SJCRH30 (cell line): ENCODE data around the gene MGAT4A. TPM values are rescaled to one million over a fixed set of nuclear protein-coding genes. Genes with fewer than 3 reads are reported as not detected.
"Not testable (repeated sequence)": the region's sequence is repeated elsewhere in the genome, so short reads cannot be mapped to it uniquely, and the experiment has no call there.

Experiments
- DNase-seq, 2 experiments: peaks; one replicate each; pipeline ENCODE4 v3.0.0-alpha.2; 2015 to 2020
- H3K27ac ChIP-seq: fragments of 250-450 bp; sonication (Bioruptor Pico); 2 replicates; pipeline ENCODE4 v1.5.1; 2020; ENCODE audit warnings: mild to moderate bottlenecking, moderate library complexity
- H3K27me3 ChIP-seq: fragments of 250-450 bp; sonication (Bioruptor Pico); 2 replicates; pipeline ENCODE4 v1.5.1; 2020; ENCODE audit warnings: mild to moderate bottlenecking, moderate library complexity
- H3K36me3 ChIP-seq: fragments of 250-450 bp; sonication (Bioruptor Pico); 2 replicates; pipeline ENCODE4 v1.5.1; 2020; ENCODE audit warnings: mild to moderate bottlenecking, moderate library complexity
- H3K4me1 ChIP-seq: fragments of 250-450 bp; sonication (Bioruptor Pico); 2 replicates; pipeline ENCODE4 v1.5.1; 2020; ENCODE audit warnings: mild to moderate bottlenecking, moderate library complexity
- H3K4me3 ChIP-seq: fragments of 250-450 bp; sonication (Bioruptor Pico); 2 replicates; pipeline ENCODE4 v1.5.1; 2020; ENCODE audit warnings: mild to moderate bottlenecking, moderate library complexity
- H3K9me3 ChIP-seq: fragments of 250-450 bp; sonication (Bioruptor Pico); replicated peaks from 2 replicates; pipeline ENCODE4 v1.5.1; 2020; ENCODE audit warnings: mild to moderate bottlenecking, moderate library complexity
- total RNA-seq: library from RNA; depleted of rRNA; stranded (reverse); fragments of >200 nt; shearing (Covaris generic); gene quantifications from 2 replicates; pipeline ENCODE4 v1.2.3, GENCODE V29; 2014

MGAT4A gene
- total RNA-seq, 1 experiment from 2014 or later = 0.08 TPM

GRCh38 chr2:98768384-98769113, 37.6 kb upstream of the MGAT4A start:
- DNase-seq = peak; percentile 16 to 49
- Histone ChIP-seq H3K27ac (no peak overlapping the region), H3K4me3 (no peak overlapping the region), H3K36me3 (no peaks in the 10 kb centered on the region), H3K9me3 (no peaks in the 10 kb centered on the region), H3K4me1 (peaks cover 4% of the 10 kb centered on the region; the same call in 1 of the 2 replicates), H3K27me3 (no peaks in the 10 kb centered on the region)

- H3K27ac ChIP-seq = no peak overlapping the region
- no peaks in the 10 kb centered on the region for H3K27me3 ChIP-seq
- no peaks in the 10 kb centered on the region for H3K36me3 ChIP-seq
- peaks cover 4% of the 10 kb centered on the region; the same call in 1 of the 2 replicates for H3K4me1 ChIP-seq
- no peak for DNase-seq
- H3K4me3 ChIP-seq = no peak overlapping the region
- no peaks in the 10 kb centered on the region for H3K9me3 ChIP-seq
These were observed 33.6 kb upstream of the MGAT4A start for GRCh38 chr2:98764499-98764898.

- H3K4me1 ChIP-seq = peaks cover 4% of the 10 kb centered on the region; the same call in 1 of the 2 replicates
- H3K27ac ChIP-seq = no peak overlapping the region
- H3K9me3 ChIP-seq = no peaks in the 10 kb centered on the region
- no peak for DNase-seq
- H3K36me3 ChIP-seq = no peaks in the 10 kb centered on the region
- H3K27me3 ChIP-seq = no peaks in the 10 kb centered on the region
- no peak overlapping the region for H3K4me3 ChIP-seq
These were observed 32.4 kb upstream of the MGAT4A start for GRCh38 chr2:98763209-98763951.

- no peaks in the 10 kb centered on the region for H3K27me3 ChIP-seq
- no peaks in the 10 kb centered on the region for H3K9me3 ChIP-seq
- no peak overlapping the region for H3K27ac ChIP-seq
- no peaks in the 10 kb centered on the region for H3K4me1 ChIP-seq
- no peak for DNase-seq
- no peaks in the 10 kb centered on the region for H3K36me3 ChIP-seq
- no peak overlapping the region for H3K4me3 ChIP-seq
These were observed 31.0 kb upstream of the MGAT4A start for GRCh38 chr2:98761909-98762308.

GRCh38 chr2:98761267-98761781, 30.4 kb upstream of the MGAT4A start:
- Histone ChIP-seq H3K9me3 (no peaks in the 10 kb centered on the region), H3K4me1 (no peaks in the 10 kb centered on the region), H3K4me3 (no peak overlapping the region), H3K36me3 (no peaks in the 10 kb centered on the region), H3K27ac (no peak overlapping the region), H3K27me3 (no peaks in the 10 kb centered on the region)
- DNase-seq = no peak

- H3K4me3 ChIP-seq = no peak overlapping the region
- H3K36me3 ChIP-seq = no peaks in the 10 kb centered on the region
- no peaks in the 10 kb centered on the region for H3K9me3 ChIP-seq
- no peaks in the 10 kb centered on the region for H3K27me3 ChIP-seq
- H3K4me1 ChIP-seq = no peaks in the 10 kb centered on the region
- H3K27ac ChIP-seq = no peak overlapping the region
- no peak for DNase-seq
These were observed 29.1 kb upstream of the MGAT4A start for GRCh38 chr2:98759827-98760625.

DNA sequence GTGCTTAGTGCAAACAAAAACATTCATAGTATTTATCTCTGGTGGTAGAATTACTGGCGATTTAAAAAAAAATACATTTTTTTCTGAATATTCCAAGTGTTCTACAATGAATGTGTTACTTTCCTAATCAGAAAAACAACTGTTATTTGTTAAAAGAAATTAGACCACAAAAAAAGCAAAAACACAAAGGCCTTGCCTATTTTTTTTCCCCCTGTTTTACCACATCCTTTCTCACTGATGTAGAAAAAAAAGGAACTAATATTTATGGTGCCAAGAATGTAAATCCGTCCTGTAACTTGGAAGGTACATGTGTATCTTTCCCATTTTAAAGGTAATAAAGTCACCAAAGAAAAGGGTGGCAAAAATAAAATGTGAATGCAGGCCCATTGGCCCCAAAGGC, 28.4 kb upstream of the MGAT4A start:
- Histone ChIP-seq H3K4me3 (no peak overlapping the region), H3K9me3 (no peaks in the 10 kb centered on the region), H3K4me1 (no peaks in the 10 kb centered on the region), H3K27ac (no peak overlapping the region), H3K27me3 (no peaks in the 10 kb centered on the region), H3K36me3 (no peaks in the 10 kb centered on the region)
- no peak for DNase-seq

GRCh38 chr2:98757904-98758421, 27.0 kb upstream of the MGAT4A start:
- H3K27me3 ChIP-seq = no peaks in the 10 kb centered on the region
- H3K9me3 ChIP-seq = no peaks in the 10 kb centered on the region
- H3K4me1 ChIP-seq = no peaks in the 10 kb centered on the region
- no peak overlapping the region for H3K4me3 ChIP-seq
- no peak for DNase-seq
- no peaks in the 10 kb centered on the region for H3K36me3 ChIP-seq
- H3K27ac ChIP-seq = no peak overlapping the region

- Histone ChIP-seq H3K27ac (no peak overlapping the region), H3K27me3 (no peaks in the 10 kb centered on the region), H3K9me3 (no peaks in the 10 kb centered on the region), H3K4me1 (no peaks in the 10 kb centered on the region), H3K4me3 (no peak overlapping the region), H3K36me3 (no peaks in the 10 kb centered on the region)
- DNase-seq = no peak
These were observed 22.9 kb upstream of the MGAT4A start for GRCh38 chr2:98753801-98754200.

GRCh38 chr2:98752711-98753110, 21.8 kb upstream of the MGAT4A start:
- H3K27ac ChIP-seq, H3K4me1 ChIP-seq, H3K4me3 ChIP-seq, H3K27me3 ChIP-seq, DNase-seq, H3K9me3 ChIP-seq, H3K36me3 ChIP-seq: not testable (repeated sequence)

DNA sequence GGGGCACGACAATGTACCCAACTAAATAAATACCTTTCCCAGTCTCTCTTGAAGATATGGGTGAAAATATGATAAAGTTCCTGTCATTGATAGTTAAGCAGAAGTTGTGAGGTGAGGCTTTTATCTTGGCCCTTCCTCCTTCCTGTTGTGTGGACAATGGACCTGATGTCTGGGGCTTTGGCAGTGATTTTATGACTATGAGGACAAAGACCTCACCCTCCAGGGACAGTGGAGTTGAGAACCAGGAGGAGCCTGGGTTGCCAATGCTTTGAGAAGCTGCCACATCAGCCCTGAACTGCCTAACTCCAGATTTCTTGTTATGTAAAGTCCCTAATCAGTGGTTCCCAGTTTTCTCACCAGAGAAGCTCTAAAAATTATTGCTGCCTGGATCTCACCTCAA, 20.8 kb upstream of the MGAT4A start:
- H3K36me3 ChIP-seq = no peaks in the 10 kb centered on the region
- H3K27ac ChIP-seq = no peak overlapping the region
- H3K27me3 ChIP-seq = no peaks in the 10 kb centered on the region
- no peaks in the 10 kb centered on the region for H3K4me1 ChIP-seq
- no peak overlapping the region for H3K4me3 ChIP-seq
- H3K9me3 ChIP-seq = no peaks in the 10 kb centered on the region
- DNase-seq = no peak

GRCh38 chr2:98750593-98751282, 19.8 kb upstream of the MGAT4A start:
- no peak for DNase-seq
- no peaks in the 10 kb centered on the region for H3K27me3 ChIP-seq

GRCh38 chr2:98749066-98749450, 18.1 kb upstream of the MGAT4A start:
- DNase-seq = no peak
- H3K4me1 ChIP-seq = no peaks in the 10 kb centered on the region
- H3K9me3 ChIP-seq = no peaks in the 10 kb centered on the region
- H3K27me3 ChIP-seq = no peaks in the 10 kb centered on the region
- H3K27ac ChIP-seq = no peak overlapping the region
- no peaks in the 10 kb centered on the region for H3K36me3 ChIP-seq
- no peak overlapping the region for H3K4me3 ChIP-seq

More at GRCh38 chr2:98750593-98751282, 19.8 kb upstream of the MGAT4A start:
- H3K4me3 ChIP-seq = no peak overlapping the region
- H3K9me3 ChIP-seq = no peaks in the 10 kb centered on the region
- H3K27ac ChIP-seq = no peak overlapping the region
- no peaks in the 10 kb centered on the region for H3K36me3 ChIP-seq
- H3K4me1 ChIP-seq = no peaks in the 10 kb centered on the region
